GM12891 (cell line): ENCODE measurements around the gene SSPN.

Source experiments
- PAX5 ChIP-seq: IDR thresholded peaks from 2 replicates; pipeline ENCODE4 v1.6.1; 2011; ENCODE audit warnings: low read length, moderate library complexity, mild to moderate bottlenecking; ENCODE audit not compliant: insufficient read depth, severe bottlenecking
- POLR2A ChIP-seq: IDR thresholded peaks from 2 replicates; pipeline ENCODE4 v1.6.1; 2011; ENCODE audit warnings: low read depth, low read length, control low read depth
- POLR2AphosphoS5 ChIP-seq: IDR thresholded peaks from 2 replicates; pipeline ENCODE4 v1.6.1; 2011; ENCODE audit warnings: low read depth, low read length, control low read depth
- POU2F2 ChIP-seq: IDR thresholded peaks from 2 replicates; pipeline ENCODE4 v1.6.1; 2011; ENCODE audit warnings: low read depth, mild to moderate bottlenecking, control low read depth, low read length, moderate library complexity
- SPI1 ChIP-seq: IDR thresholded peaks from 2 replicates; pipeline ENCODE4 v1.6.1; 2011; ENCODE audit warnings: low read depth, low read length, control low read depth
- TAF1 ChIP-seq: IDR thresholded peaks from 2 replicates; pipeline ENCODE4 v1.6.1; 2011; ENCODE audit warnings: low read depth, low read length, control low read depth

- TF ChIP-seq POLR2AphosphoS5, result no peak
- no peak for TF ChIP-seq POLR2A
- TF ChIP-seq TAF1, result no peak
- no peak for TF ChIP-seq PAX5
- no peak for TF ChIP-seq SPI1
- no peak for TF ChIP-seq POU2F2
Observed at GRCh38 chr12:26226629-26227360, 31.4 kb downstream of the SSPN start.
